ENCODE results near the gene GSC2.

The GSC2 gene

DNA sequence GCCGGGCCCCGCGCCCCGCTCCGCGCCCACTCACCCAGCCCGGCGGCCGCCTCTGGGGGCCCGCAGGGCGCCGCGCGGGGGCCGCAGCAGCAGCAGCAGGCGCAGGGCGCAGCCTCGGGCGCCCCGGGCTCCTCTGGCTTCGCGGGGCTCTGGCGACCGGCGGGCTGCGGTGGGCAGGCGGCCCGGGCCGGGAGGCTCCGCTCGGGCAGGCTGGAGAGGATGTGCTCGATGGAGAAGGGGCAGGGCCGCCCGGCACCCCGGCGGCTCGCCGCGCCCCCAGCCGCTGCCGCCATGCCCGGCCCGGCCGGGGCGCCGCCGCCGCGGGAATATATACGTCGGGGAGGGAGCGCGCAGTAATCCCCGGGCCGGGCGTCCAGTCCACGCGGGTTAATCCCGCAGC lies at the start of gene GSC2:
TSS of gene GSC2 (minus strand) at position 302 of the 400 bp plus-strand sequence. CDS start at position 293, 9 bp downstream.
- DNase-seq, result no peak

- no peak for DNase-seq
Observed at GRCh38 chr22:19199479-19199878, 49.4 kb upstream of the GSC2 start.

GRCh38 chr22:19197997-19198865 lies 48.1 kb upstream of the GSC2 start:
- no peak for DNase-seq

DNA sequence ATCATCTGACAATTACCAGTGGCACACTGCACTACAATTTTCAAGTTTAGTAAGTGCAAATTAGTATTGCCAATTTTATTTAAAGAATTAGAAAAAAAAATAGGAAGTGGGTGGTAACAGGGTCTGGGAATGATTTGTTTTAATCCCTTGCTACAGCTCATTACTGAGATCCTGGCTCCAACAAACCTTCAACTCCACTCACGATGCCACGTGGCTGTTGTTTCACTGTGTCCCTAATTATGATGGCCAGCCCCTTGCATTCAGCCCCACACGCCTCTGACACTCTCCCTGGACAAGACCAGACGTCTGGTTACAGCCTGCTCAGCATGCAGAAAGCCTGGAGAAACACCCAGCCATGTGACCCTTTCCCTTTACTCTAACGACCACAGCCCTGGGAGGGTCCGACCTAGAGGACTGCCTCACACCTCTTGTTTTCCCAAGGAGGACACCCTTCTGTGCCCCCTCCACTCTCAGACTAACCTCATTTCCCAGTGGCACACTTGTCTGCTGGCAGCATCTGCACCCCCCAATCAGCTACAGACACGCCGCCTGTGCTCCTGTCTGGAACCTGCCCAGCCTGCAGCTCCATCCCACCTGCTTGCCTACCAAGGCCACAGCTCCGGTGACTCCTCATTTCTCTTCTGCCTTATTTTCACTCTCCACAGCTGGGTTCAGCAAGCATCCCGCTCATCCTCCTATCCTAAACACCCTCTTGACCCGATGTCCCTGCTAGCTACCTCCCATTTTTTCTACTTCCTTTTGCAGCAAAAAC lies 46.9 kb upstream of the GSC2 start:
- no peak for DNase-seq

- no peak for DNase-seq
Observed at GRCh38 chr22:19195796-19196731, 46.0 kb upstream of the GSC2 start.

DNA sequence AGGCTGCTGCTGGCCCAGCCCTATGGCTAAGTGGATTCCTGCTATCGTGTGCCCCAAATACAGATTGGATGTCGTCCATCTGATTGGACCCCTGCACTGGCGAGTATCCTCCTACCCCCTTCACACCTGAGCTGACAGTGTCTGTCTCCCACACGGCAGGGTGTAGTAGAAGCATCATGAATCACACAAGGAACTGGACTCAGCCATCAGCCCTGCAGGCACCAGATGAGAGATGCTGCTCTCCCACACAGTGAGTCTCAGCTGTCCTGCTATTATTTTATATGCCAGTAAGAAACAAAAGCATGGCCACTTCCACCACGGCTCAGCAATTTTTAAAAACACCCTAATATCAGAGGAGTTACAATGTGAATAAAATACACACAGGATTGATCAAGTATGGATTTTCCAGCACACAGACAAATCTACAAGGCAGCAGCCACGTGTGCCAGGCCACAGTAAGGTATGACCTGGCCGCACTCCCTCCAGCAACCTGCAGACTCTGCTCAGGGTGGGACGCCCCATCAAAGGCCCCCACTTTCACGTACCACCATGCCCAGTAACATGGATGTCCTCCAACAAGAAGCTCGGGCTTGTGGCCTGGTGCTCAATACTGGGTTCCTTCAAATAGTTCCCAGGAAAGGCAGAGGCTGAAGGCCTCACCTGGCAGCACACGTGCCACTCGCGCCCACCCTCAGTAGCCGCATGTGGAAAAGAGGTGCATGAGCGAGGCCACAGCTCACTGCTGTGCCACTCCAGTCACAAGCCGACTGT lies 44.9 kb upstream of the GSC2 start:
- DNase-seq, result peak in 1 of 58 donors; percentile 24

- DNase-seq, result no peak
Observed at GRCh38 chr22:19193879-19194278, 43.8 kb upstream of the GSC2 start.

- DNase-seq, result no peak
Observed at GRCh38 chr22:19187716-19188563, 37.8 kb upstream of the GSC2 start.

- no peak for DNase-seq
Observed at GRCh38 chr22:19184276-19184997, 34.3 kb upstream of the GSC2 start.

- no peak for DNase-seq
Observed at GRCh38 chr22:19183216-19183615, 33.1 kb upstream of the GSC2 start.

GRCh38 chr22:19182472-19183157 lies 32.5 kb upstream of the GSC2 start:
- no peak for DNase-seq

- DNase-seq, result no peak
Observed at GRCh38 chr22:19181786-19182471, 31.8 kb upstream of the GSC2 start.

- DNase-seq, result no peak
Observed at GRCh38 chr22:19180740-19181410, 30.8 kb upstream of the GSC2 start.

DNA sequence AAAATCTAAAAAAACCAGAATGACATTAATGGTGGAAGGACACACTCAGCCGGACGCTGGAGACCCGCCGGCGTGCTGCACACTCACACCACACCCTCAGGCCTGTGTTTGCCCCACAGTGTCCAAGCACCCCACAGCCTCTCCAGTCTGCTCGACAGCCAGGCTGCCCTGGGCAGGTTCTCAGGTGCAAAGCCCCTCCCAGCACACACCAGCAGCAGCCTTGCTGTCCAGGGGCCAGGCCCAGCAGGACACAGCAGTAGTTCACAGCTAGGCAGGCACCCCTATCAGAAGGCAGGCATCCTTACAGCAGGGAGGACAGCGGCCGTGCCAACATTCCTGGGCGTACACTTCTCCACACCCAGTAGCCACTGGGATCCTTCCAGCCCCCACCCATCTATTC lies 30.1 kb upstream of the GSC2 start:
- DNase-seq, result no peak

GRCh38 chr22:19179497-19180048 lies 29.5 kb upstream of the GSC2 start:
- peak in 53 of 58 donors; percentile 26 to 80 (median 62) for DNase-seq

DNA sequence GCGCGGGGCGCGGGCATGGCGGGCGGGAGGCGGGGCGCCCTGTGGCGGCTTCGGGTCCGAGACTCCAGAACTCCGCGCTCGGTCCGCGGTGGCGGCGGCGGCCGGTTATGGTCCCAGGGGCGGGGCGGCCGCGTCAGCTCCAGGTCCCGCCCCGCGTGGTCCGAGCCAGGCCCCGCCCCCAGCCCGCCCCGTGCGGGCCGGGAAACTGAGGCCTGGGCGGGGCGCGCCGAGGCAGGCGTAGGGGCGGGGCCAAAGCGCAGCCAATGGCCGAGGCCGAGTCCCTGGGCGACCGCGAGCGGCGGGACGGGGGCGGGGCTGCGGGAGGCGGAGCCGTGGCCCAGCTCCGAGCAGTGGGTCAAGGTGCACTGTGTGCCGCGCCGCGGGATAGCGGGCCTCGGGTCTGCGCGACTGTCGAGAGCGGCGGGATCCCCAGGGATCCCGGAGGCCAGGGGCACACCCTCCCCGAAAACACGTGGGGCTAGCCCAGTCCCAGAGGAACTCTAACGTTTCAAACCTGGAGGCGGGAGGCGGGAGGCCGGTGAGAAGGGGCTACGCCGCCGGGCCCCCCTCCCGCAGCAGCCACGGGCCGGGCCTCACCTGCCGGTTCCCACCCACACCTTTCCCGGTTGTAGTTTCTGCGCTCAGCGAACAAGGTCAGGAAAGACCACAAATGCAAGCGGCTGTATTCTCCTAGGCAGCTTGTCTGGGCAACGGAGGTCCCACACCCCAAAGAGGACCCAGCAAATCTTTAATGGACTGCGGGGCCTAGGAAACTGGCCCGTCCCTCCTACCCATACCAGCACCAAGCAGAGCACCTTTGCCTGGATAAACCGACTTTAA lies 28.8 kb upstream of the GSC2 start, which contains the start of gene SLC25A1:
TSS of gene SLC25A1 (minus strand) at position 80 of the 840 bp plus-strand sequence. CDS start at position 17, 63 bp downstream.
- peak in 57 of 58 donors; percentile 18 to 94 (median 86) for DNase-seq

All from anterior cingulate cortex (tissue), 58 donors.